MM.1S (cell line): ENCODE data around the gene ATXN1.

ENCODE experiments used
- EZH2 ChIP-seq: fragments of 300-600 bp; sonication (generic); optimal IDR thresholded peaks from 2 replicates; pipeline ENCODE3; 2017; ENCODE audit warnings: low read depth, mild to moderate bottlenecking, antibody characterized with exemption, low read length, mixed read lengths
- TF ChIP-seq, protein P1 (sequence below): fragments of 300-600 bp; sonication (generic); IDR thresholded peaks from 2 replicates; pipeline ENCODE4 v1.5.1; 2016; ENCODE audit warnings: antibody characterized with exemption, low read length, mixed read lengths

DNA sequence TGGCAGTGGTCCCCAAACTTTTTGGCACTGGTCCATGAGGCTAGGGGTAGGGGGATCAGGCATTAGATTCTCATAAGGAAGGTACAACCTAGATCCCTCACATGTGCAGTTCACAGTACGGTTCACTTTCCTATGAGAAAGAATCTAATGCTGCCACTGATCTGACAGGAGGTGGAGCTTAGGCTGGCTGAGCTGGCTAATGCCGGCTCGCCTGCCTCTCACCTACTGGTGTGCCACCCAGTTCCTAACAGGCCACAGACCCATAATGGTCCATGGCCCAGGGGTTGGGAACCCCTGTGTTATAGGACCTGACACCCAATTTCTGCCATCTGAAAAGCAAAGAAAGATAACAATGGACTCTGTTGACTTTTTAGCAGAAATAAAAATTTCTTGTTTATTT is 323.3 kb downstream of the ATXN1 start:
- TF ChIP-seq, protein P1, sequence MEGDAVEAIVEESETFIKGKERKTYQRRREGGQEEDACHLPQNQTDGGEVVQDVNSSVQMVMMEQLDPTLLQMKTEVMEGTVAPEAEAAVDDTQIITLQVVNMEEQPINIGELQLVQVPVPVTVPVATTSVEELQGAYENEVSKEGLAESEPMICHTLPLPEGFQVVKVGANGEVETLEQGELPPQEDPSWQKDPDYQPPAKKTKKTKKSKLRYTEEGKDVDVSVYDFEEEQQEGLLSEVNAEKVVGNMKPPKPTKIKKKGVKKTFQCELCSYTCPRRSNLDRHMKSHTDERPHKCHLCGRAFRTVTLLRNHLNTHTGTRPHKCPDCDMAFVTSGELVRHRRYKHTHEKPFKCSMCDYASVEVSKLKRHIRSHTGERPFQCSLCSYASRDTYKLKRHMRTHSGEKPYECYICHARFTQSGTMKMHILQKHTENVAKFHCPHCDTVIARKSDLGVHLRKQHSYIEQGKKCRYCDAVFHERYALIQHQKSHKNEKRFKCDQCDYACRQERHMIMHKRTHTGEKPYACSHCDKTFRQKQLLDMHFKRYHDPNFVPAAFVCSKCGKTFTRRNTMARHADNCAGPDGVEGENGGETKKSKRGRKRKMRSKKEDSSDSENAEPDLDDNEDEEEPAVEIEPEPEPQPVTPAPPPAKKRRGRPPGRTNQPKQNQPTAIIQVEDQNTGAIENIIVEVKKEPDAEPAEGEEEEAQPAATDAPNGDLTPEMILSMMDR = no peak
- no peak for TF ChIP-seq EZH2
